CD4-positive, alpha-beta T cell treated with Interleukin-6 at 100 ng/mL for 8 hours (primary cell): ENCODE results near the gene ENKD1.

ENCODE experiments used
- DNase-seq: peaks from one replicate; pipeline ENCODE4 v3.0.0-alpha.2; 2020; ENCODE audit warnings: mixed read lengths, low spot score

Gene ENKD1

GRCh38 chr16:67663151-67663876, 3.2 kb downstream of the ENKD1 start:
- no peak for DNase-seq

GRCh38 chr16:67662653-67663010, 3.9 kb downstream of the ENKD1 start:
- no peak for DNase-seq

DNA sequence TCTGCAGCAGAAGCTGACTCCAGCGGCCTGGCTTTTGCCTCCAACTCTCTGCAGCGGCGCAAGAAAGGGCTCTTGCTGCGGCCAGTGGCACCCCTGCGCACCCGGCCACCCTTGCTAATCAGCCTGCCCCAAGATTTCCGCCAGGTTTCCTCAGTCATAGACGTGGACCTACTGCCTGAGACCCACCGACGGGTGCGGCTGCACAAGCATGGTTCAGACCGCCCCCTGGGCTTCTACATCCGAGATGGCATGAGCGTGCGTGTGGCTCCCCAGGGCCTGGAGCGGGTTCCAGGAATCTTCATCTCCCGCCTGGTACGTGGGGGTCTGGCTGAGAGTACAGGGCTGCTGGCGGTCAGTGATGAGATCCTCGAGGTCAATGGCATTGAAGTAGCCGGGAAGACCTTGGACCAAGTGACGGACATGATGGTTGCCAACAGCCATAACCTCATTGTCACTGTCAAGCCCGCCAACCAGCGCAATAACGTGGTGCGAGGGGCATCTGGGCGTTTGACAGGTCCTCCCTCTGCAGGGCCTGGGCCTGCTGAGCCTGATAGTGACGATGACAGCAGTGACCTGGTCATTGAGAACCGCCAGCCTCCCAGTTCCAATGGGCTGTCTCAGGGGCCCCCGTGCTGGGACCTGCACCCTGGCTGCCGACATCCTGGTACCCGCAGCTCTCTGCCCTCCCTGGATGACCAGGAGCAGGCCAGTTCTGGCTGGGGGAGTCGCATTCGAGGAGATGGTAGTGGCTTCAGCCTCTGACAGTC, 4.5 kb downstream of the ENKD1 start:
- no peak for DNase-seq

GRCh38 chr16:67661101-67661761, 5.3 kb downstream of the ENKD1 start:
- no peak for DNase-seq

- peak; percentile 98 for DNase-seq
Measured at GRCh38 chr16:67660564-67661028, 6.0 kb downstream of the ENKD1 start, which contains the start of gene PARD6A. TSS of gene PARD6A (plus strand) at chr16:67660960. CDS start at chr16:67661039, 79 bp downstream.

DNA sequence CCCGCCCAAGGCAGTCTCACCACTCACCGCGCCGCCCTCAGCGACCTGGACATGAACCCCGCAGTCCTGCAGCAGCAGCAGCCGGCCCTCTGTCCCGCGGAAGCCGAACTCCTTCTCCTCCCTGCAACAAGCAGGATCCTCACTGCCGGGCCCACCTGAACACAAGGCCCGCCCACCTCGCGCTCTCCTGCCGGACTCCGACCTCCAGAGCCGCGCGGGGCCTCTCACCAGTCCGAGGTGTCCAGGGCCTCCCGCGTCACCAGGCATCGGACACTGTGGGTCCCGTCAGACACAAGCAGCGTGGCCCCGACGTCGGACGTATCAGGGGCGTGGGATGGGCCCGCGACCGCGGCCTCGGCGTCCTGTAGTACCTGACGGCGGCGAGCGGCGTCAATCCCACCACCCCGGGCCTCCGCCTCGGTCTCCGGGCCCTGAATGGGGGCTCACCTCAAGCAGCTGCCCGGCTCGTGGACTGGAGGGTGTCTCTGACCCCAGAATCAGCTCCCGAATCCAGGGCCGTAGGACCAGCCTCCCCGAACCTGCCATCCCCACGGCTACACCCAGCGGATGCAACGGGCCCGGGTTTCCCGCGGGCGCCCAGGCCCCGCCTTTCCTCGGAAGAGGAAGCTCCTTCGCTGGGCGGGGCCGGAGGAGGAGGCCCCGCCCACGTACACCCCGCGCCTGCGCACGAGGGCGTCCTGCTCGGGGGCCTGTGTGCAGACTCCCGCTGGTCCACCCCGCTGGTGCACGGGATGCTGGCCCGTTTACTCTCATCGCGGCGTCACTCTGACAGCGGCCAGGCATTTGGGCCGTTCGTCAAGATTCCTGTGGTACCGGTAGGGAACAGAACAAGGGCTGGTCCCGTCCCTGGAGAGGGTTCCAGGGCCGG, 6.6 kb downstream of the ENKD1 start, which contains the start of gene ACD:
TSS of gene ACD (minus strand) at position 586 of the 889 bp plus-strand sequence. CDS start at position 546, 40 bp downstream.
- peak; percentile 90 for DNase-seq

DNA sequence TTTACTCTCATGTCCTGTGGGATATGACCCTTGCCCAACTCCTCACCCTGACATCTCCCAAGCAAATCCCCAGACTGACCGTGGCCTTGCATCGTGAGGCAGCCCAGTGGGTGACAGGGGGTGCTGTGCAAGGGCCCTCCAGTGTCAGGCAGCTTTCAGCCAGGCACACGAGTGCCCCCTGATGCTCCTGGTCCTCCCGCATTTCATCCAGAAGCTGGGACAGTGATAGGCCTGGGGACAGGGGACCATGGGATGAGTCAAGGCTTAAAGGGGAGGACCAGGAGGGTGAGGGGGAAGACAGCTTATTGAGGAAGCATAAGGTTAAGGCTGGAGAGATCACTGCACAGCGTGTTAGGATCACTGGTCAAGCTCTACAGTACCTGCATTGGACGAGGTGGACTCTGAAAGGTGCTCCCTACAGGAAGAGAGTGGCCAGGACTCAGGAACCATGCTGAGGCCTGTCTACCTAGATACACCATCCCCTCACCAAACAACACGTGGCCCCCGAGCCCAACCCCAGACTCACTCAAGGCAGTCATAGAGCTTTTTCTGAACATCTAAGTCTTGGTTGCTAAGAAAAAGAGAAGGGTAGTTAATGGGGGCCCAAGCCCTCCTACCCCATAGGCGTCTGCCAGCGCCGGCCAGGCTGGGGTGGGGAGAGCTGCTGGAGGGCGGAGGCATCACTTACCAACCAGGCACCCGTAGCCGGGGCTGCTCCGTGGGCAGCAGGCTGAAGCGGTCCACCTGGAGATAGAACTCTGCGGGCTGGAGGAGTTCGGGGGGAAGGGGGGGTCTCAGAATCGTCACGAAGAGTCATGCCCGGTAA, 7.5 kb downstream of the ENKD1 start:
- no peak for DNase-seq

- DNase-seq, result no peak
Measured at GRCh38 chr16:67657751-67658518, 8.6 kb downstream of the ENKD1 start.

GRCh38 chr16:67657017-67657608, 9.4 kb downstream of the ENKD1 start:
- no peak for DNase-seq

DNA sequence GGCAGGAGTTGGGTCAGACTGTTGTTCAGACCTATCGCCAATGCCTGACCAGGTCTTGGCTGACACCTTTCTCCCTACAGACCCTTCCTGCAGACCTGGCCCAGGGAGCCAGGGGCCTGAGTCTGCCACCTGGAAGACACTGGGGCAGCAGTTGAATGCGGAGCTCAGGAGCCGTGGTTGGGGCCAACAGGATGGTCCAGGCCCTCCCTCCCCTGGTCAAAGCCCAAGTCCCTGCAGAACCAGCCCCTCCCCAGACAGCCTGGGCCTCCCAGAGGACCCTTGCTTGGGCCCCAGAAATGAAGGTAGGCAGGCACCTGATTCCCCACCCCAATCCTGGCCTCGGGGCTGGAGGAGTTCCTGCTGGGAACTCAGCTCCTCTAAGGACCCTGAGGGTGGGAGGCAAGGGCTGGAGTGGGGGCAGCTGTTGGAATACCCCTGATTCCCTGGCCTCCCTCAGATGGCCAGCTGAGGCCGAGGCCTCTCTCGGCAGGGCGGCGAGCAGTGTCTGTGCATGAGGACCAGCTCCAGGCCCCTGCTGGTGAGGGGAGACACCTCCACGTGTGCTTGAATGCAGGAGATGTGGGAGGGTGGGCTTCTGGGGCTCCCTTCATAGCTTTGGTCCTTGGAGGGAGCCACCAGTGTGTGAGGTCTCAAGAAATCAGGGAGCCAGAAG, 10.1 kb downstream of the ENKD1 start:
- DNase-seq, result no peak

DNA sequence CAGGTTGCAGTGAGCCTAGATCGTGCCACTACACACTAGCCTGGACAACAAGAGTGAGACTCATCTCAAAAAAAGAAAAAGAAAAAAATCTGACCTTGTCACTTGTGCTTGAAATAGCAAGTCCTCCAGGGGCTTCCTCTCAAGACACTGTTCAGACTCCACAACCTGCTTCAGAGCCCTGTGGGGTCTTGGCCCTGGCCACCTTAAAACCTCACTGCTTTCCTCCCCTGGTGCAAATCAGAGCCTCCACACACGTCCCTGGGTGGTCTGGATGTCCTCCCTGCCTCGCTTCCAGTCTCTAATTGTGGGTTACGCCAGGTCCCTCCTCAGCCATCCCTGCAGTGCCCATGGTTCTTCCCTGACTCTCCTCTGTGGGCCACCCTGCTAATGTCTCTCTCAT, 11.2 kb downstream of the ENKD1 start:
- no peak for DNase-seq

DNA sequence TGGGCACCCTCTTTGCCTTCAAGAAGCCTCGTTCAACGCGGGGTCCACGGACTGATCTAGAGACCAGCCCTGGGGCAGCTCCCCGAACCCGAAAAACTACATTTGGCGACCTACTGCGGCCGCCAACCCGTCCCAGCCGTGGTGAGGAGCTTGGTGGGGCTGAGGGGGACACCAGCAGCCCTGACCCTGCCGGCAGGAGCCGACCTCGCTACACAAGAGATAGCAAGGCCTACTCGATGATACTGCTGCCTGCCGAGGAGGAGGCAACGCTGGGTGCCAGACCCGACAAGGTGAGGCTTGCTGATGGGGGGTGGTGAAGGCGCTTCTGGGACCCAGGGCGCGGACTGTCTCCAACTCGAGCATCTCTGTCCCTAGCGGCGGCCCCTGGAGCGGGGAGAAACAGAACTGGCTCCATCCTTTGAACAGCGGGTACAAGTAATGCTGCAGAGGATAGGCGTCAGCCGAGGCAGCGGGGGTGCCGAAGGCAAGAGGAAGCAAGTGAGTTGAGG, 12.1 kb downstream of the ENKD1 start:
- no peak for DNase-seq

DNA sequence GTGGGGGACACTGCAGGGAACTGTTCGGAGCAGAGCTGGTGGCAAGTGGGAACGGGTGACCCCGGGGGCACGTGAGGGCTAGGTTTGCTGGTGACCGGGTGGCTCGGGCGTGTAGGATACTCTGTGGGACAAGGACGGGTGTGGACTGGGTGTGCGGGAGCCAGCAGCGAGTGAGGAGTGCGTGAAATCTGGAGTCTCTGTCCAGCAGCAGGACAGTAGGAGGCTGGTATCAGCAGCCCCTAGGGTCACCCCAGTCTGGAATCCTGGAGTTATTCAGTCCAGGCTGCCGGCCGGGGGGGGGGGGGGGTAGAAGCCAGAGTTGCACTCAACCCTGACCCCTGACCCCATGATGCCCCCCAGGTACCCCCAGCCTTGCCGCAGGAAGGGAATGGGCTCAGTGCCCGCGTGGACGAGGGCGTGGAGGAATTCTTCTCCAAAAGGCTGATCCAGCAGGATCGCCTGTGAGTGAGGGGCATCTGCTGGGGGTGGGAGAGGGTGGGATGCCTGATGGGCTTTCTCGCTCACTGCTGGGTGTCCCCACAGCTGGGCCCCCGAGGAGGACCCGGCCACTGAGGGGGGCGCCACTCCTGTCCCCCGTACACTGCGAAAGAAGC, 12.7 kb downstream of the ENKD1 start:
- no peak for DNase-seq

DNA sequence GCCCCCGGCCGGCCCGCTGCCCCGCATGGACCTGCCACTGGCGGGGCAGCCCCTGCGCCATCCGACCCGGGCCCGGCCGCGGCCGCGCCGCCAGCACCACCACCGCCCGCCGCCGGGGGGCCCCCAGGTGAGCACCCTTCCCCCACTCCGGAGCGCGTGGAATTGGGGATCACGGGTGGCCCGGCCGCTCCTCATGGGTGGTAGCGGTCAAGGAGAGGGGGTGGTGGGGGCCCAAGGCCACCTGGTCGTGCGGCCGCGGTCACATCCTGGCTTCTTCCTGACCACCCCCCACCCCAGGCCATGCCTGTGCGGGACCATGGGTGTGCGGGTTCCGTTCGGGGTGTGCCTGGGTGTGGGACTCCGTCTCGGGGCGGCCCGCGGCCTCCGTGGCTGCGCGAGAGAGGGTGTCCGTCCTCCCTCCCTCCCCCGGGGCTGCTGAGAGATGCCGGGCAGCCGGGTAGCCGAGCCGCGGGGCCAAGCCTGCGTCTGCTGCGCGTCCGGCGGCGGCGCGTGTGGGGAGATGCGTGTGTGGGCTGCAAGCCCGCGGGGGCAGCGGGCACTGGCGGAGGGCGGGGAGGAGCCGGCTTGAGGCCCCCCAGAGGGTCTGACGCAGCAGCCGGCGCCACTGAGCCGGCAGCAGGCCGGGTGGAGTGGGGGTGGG, 13.3 kb downstream of the ENKD1 start:
- no peak for DNase-seq

DNA sequence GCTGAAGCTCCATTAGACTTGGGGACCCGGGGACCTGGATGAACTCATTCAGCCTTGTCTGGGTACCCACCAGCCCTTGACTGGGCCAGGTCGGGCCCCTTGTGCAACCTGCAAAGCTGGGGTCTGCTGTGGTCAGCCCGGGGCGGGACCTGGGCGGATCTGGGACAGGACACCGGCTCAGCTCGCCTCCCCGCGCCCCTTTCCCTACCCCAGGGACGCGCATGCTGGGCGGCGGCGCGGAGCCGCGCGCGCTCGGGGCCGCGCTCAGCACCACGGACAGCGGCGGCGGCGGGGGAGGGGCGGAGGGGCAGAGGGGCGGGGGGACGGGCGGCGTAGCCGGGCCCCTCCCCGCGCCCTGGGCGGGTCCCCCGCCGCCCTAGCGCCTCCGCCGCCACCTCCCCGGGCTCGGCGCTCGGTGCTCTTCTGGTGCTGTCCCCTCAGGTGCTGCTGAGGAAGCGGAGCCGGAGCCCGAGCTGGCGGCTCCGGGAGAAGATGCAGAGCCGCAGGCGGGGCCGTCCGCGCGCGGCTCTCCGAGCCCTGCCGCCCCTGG, 13.9 kb downstream of the ENKD1 start:
- DNase-seq, result no peak

GRCh38 chr16:67651847-67652246, 14.7 kb downstream of the ENKD1 start:
- DNase-seq, result no peak

DNA sequence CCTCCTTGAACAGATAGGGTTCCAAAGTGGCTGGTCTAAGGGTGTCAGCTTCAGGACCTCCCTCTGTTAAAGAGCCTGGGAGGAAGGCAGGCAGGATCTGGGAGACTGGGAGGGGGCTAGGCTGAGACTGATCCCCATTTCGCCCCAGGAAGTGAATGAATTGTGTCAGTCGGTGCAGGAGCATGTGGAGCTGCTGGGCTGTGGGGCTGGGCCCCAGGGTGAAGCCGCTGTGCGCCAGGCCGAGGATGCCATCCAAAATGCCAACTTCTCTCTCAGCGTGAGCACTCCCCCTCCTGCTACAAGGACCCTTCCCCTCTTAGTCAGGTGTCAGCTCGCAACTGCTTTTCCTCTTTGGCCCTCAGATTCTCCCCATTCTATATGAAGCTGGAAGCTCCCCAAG, 15.5 kb downstream of the ENKD1 start:
- DNase-seq, result no peak

- DNase-seq, result no peak
Measured at GRCh38 chr16:67650023-67650422, 16.5 kb downstream of the ENKD1 start.
